HG03175 (cell line): ENCODE results near the gene SPRYD4.
"Not testable (repeated sequence)": the region's sequence is repeated elsewhere in the genome, so short reads cannot be mapped to it uniquely, and the experiment has no call there.

Source experiments
- ATAC-seq: cut with Tn5 transposase; IDR thresholded peaks from one replicate; pipeline ENCODE4 v1.9.1; 2021; ENCODE audit warnings: mild to moderate bottlenecking, moderate library complexity; ENCODE audit not compliant: unreplicated experiment

The SPRYD4 gene

GRCh38 chr12:56476143-56476542, 7.8 kb downstream of the SPRYD4 start:
- ATAC-seq: no peak

DNA sequence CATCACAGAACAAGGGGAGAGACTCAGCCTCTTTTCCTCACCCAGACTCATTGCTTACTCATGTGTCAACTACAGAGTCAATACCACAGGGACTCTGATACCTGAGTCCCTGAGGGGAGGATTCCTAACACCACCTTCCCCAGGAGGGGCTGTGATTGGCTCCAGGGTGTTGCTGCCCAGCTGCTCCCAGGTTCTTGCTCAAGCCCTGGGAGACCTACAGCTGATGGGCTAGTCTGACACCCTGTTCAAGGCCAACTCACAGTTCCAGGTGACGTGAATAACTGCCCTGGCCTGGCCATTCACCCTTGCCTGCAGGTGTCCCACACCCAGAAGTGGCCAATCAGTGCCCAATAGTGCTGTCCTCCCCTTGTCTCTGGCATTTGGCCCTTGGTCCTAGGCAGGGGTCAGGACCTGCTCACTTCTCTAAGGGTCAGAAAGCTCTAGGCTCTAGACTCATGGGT, 8.6 kb downstream of the SPRYD4 start:
- ATAC-seq: no peak

GRCh38 chr12:56477521-56478225, 9.3 kb downstream of the SPRYD4 start:
- ATAC-seq: no peak

GRCh38 chr12:56479625-56480024, 11.2 kb downstream of the SPRYD4 start:
- ATAC-seq: no peak

GRCh38 chr12:56484566-56484965, 16.2 kb downstream of the SPRYD4 start:
- no peak for ATAC-seq

- no peak for ATAC-seq
Observed at GRCh38 chr12:56486694-56487093, 18.3 kb downstream of the SPRYD4 start.

- peak; percentile 25 for ATAC-seq
Observed at GRCh38 chr12:56487448-56488040, 19.2 kb downstream of the SPRYD4 start.

DNA sequence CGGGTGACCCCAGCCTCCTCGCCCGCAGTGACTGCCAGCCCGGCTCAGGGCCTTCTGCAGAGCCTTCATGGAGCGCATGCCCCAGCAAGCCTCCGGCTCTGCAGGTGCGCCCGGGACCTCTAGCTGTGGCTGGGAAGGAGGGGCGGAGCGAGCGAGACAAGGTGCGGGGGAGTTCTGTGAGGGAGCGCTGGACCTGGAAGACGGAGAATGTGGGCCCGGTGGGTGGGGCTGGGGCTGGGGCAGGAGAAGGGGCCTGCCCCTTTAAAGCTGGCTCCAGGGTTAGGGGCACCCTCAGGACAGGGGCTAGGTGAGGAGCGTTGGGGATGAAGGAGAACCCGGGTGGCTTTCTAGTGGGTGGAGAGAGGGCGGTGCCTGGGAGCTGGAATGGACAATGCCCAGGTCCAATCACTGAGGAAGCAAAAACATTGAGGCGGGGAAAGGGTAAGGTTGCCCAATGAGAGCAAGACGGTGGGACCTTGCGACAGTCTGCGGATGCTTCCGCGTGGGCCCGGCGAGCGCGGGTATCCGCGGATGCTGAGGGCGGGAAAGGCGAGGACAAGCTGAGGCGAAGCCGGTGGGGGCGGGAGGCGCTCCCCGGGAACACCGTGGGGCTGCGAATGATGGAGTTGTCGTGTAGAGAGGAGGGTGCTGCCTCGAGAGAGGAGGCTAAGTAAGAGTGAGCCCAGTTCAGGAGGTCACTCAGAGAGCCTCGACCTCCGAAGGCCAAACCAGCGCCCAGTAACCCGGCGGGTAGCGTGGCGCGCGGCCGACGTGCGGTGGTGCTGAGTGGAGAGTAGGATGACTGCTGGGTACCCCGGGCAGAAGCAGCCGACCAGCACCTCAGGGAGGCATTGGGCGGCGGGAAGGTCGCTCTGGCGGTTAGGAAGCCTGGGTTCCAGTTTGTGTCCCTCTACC, 19.9 kb downstream of the SPRYD4 start, which contains the start of gene GLS2:
TSS of gene GLS2 (minus strand) at position 121 of the 915 bp plus-strand sequence. CDS start at position 78, 43 bp downstream.
- peak; percentile 95 for ATAC-seq

DNA sequence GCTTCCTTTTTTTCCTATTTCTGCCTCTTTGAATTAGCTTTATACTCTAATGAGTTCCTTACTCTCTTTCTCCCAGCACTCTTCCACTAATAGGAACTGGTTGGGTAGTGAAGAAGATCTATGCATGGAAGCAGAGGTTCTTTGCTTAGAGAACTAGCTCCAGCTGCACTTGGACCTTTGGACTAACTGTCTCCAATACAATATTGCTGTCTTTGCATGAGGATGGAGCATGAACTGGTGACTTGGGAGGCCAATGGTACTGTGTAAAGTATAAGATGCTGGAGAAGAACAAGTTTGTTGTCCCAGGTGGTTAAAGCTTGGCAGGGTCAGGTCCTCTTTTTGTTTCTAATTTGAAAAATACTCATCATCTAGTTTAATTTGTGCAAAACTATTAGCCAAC, 22.0 kb downstream of the SPRYD4 start:
- ATAC-seq: no peak

DNA sequence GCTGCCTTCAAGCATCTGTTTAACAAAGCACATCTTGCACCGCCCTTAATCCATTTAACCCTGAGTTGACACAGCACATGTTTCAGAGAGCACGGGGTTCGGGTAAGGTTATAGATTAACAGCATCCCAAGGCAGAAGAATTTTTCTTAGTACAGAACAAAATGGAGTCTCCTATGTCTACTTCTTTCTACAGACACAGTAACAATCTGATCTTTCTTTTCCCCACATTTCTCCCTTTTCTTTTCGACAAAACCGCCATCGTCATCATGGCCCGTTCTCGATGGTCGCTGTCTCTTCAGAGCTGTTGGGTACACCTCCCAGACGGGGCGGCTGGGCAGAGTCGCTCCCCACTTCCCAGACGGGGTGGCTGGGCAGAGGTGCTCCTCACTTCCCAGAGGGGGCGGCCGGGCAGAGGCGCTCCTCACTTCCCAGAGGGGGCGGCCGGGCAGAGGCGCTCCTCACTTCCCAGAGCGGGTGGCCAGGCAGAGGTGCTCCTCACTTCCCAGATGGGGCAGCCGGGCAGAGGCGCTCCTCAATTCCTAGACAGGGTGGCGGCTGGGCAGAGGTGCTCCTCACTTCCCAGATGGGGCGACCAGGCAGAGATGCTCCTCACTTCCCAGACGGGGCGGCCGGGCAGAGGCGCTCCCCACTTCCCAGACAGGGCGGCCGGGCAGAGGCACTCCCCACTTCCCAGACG, 25.2 kb downstream of the SPRYD4 start:
- not testable (repeated sequence) for ATAC-seq

GRCh38 chr12:56494106-56494415, 25.7 kb downstream of the SPRYD4 start:
- ATAC-seq: not testable (repeated sequence)

- not testable (repeated sequence) for ATAC-seq
Observed at GRCh38 chr12:56494481-56494880, 26.1 kb downstream of the SPRYD4 start.

DNA sequence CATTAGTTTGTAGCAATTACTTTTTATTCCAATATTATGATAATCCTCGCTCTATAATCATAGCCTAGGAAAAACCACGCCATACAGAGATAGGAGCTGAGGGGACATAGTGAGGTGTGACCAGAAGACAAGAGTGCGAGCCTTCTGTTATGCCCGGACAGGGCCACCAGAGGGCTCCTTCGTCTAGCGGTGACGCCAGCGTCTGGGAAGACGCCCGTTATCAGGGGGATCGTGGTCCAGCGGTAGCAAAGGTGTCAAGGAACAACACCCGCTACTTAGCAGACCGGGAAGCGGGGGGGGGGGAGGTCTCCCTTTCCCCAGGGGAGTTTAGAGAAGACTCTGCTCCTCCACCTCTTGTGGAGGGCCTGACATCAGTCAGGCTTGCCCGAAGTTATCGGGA, 28.3 kb downstream of the SPRYD4 start:
- ATAC-seq: not testable (repeated sequence)

DNA sequence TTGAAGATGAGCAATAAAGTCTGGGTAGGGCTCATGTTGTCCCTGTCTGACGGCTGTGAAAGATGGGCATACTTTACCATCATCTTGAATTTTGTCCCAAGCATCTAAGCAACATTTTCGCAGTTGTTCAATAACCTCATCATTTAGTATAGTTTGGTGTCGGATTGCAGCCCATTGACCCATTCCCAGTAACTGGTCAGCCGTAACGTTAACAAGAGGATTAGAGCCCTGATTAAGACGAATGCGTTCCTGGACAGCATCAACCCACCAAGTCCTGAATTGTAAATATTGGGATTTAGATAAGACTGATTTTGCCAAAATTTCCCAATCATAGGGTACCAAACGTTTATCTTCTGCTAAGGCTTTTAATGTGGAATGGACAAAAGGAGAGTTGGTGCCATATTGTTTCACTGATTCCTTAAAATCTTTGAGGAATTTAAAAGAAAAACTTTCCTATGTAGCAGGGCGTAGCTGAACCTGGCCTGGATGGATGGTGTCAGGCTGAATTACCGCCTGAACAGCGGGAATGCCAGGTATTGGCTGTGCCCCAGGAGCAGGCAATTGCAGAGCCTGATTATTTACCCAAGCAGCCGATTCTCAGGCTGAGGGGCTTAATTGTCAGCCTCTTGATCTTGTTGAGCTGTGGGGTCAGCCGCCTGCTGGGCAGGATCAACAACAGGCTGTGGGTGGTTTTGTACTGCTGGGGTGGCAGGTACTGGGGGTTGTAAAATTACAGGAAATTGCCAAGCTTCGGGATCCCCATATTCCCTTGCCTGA, 29.9 kb downstream of the SPRYD4 start:
- ATAC-seq: not testable (repeated sequence)

GRCh38 chr12:56499452-56499851, 31.1 kb downstream of the SPRYD4 start:
- ATAC-seq: not testable (repeated sequence)

- ATAC-seq: not testable (repeated sequence)
Observed at GRCh38 chr12:56499879-56500278, 31.5 kb downstream of the SPRYD4 start.

DNA sequence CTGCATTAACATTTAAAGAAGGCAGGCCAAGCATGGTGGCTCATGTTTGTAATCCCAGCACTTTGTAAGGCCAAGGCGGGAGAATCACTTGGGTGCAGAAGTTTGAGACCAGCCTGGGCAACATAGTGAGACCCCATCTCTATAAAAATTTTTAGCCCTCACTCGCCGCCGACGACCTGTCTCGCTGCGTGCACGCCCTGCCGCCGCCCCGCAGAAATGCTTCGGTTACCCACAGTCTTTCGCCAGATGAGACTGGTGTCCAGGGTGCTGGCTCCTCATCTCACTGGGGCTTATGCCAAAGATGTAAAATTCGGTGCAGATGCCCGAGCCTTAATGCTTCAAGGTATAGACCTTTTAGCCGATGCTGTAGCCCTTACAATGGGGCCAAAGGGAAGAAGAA, 42.4 kb downstream of the SPRYD4 start:
- no peak for ATAC-seq

DNA sequence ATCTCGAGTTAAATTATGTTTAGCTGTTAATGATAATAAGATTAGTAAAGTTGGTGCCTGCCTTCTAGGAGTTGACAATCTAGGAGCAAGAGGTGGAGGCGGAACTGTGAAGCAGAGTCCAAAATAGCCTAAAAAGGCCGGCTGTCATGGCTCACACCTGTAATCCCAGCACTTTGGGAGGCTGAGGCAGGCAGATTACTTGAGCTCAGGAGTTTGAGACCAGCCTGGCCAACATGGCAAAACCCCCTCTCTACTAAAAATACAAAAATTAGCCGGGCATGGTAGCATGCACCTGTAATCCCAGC, 45.6 kb downstream of the SPRYD4 start:
- not testable (repeated sequence) for ATAC-seq

- ATAC-seq: no peak
Observed at GRCh38 chr12:56517854-56518253, 49.5 kb downstream of the SPRYD4 start.

DNA sequence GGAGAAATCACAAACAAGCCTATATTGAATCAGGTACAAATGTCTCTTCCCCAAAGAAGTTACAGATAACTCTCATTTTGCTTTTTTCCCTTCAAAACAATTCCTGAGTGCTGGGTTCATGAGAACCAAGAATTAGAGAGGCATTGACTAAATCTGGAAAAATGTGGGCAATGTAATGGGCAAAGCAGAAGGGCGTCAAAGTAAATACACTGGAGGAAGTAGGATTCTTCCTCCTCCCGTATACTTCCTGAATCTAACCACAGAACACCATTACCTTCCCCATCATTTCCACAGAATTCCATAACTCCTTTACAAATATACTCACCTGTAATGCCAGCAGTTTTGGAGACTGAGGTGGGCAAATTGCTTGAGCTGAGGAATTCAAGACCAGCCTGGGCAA, 50.2 kb downstream of the SPRYD4 start:
- ATAC-seq: no peak
